ENCODE measurements around the gene MVK.

The MVK gene

DNA sequence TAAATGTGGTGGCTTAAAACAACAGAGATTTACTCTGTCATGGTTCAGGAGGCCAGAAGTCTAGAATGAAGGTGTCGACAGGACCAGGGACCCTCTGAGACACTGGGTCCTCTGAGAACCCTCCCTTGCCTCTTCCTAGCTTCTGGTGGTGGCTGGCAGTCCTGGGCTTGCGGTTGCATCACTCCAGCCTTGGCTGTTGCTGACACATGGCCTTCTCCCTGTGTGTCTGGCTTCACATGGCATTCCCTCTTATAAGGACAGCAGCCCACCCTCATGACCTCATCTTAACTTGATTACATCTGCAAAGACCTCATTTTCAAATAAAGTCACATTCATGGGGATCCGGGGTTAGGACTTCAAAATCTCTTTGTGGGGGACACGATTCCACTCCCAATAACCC lies 36.9 kb downstream of the MVK start:
- CTCF ChIA-PET = interaction anchor here (1.0 kb wide), 1 partner anchor 13 kb away, joined by 3 read pairs; no protein-coding TSS in a partner anchor
- no peak for DNase-seq (ENCODE audit: extremely low spot score)
- POLR2A ChIA-PET = no interaction called here
- TF ChIP-seq FOXA1 (IDR thresholded peaks at IDR 0.05) = no peak
- TF ChIP-seq FOXK2 (IDR thresholded peaks at IDR 0.05) = no peak
- TF ChIP-seq, protein P1, sequence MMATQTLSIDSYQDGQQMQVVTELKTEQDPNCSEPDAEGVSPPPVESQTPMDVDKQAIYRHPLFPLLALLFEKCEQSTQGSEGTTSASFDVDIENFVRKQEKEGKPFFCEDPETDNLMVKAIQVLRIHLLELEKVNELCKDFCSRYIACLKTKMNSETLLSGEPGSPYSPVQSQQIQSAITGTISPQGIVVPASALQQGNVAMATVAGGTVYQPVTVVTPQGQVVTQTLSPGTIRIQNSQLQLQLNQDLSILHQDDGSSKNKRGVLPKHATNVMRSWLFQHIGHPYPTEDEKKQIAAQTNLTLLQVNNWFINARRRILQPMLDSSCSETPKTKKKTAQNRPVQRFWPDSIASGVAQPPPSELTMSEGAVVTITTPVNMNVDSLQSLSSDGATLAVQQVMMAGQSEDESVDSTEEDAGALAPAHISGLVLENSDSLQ (IDR thresholded peaks at IDR 0.05) = no peak
- TF ChIP-seq ELF4 (IDR thresholded peaks at IDR 0.05) = no peak
- TF ChIP-seq NFRKB (IDR thresholded peaks at IDR 0.05) = no peak

DNA sequence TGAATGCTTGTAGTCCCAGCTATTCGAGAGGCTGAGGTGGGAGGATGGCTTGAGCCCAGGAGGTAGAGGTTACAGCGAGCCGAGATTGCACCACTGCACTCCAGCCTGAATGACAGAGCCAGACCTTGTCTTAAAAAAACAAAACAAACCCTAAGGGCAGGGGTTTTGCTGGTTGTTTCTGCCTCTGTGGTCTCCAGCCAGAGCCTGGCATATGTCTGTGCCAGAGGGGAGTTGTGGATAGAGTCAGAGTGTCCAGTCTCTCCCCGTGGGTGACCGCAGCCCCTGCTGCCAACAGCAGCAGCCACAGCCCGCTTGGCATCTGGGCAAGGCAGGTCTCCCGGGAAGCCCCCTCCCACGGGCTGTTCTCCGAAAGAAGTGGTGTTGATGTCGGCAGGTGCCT lies 37.6 kb downstream of the MVK start:
- CTCF ChIA-PET = no interaction called here
- no peak for DNase-seq (ENCODE audit: extremely low spot score)
- POLR2A ChIA-PET = no interaction called here
- TF ChIP-seq FOXK2 (IDR thresholded peaks at IDR 0.05) (no peak), HDGF (IDR thresholded peaks at IDR 0.05; ENCODE audit: borderline replicate concordance) (no peak), L3MBTL2 (conservative IDR thresholded peaks at IDR 0.05) (no peak)

DNA sequence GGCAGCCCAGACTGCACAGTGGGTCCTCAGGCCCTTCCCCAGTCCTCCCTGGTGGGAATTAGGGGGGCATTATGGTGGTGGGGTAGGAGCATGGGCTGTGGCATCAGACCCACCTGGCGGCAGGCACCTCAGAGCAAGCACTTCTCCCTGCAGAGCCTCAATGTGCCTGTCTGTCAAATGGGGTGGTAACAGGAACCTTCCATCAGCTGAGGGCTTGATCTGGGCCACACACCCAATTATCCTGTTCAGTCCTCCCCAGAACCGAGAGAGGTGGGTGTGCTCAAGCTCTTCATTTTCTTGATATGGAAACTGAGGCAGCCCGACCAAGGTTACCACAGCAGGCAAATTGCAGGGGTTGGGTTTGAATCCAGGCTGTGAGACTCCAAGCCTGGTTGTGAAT lies 38.4 kb downstream of the MVK start:
- ChIA-PET CTCF (no interaction called here), POLR2A (no interaction called here)
- no peak for DNase-seq (ENCODE audit: extremely low spot score)
- TF ChIP-seq TARDBP (IDR thresholded peaks at IDR 0.05) (no peak), NFRKB (IDR thresholded peaks at IDR 0.05) (no peak), CTBP1 (IDR thresholded peaks at IDR 0.05; ENCODE audit: borderline replicate concordance) (no peak), BHLHE40 (IDR thresholded peaks at IDR 0.05; ENCODE audit: borderline replicate concordance) (no peak)
- TF ChIP-seq, protein P1 (IDR thresholded peaks at IDR 0.05) = no peak

- TF ChIP-seq ARNT (IDR thresholded peaks at IDR 0.05) (no peak), FOXM1 (IDR thresholded peaks at IDR 0.05; ENCODE audit: borderline replicate concordance) (no peak), L3MBTL2 (conservative IDR thresholded peaks at IDR 0.05) (no peak), LEF1 (IDR thresholded peaks at IDR 0.05; ENCODE audit: borderline replicate concordance) (no peak), BHLHE40 (IDR thresholded peaks at IDR 0.05; ENCODE audit: borderline replicate concordance) (no peak), TARDBP (IDR thresholded peaks at IDR 0.05) (no peak), SP1 (IDR thresholded peaks at IDR 0.05) (no peak), FOXA1 (IDR thresholded peaks at IDR 0.05) (no peak), ELF4 (IDR thresholded peaks at IDR 0.05) (no peak), CTBP1 (IDR thresholded peaks at IDR 0.05; ENCODE audit: borderline replicate concordance) (no peak), NFRKB (IDR thresholded peaks at IDR 0.05) (no peak), HDGF (IDR thresholded peaks at IDR 0.05; ENCODE audit: borderline replicate concordance) (no peak), ZNF384 (IDR thresholded peaks at IDR 0.05) (no peak), SUZ12 (IDR thresholded peaks at IDR 0.05) (no peak), FOXK2 (IDR thresholded peaks at IDR 0.05) (no peak)
- TF ChIP-seq, protein P1 (IDR thresholded peaks at IDR 0.05) = no peak
- peak; percentile 39 for DNase-seq (ENCODE audit: extremely low spot score)
Observed at GRCh38 chr12:109612975-109613502, 39.4 kb downstream of the MVK start.

GRCh38 chr12:109613649-109614455 lies 40.3 kb downstream of the MVK start:
- no peak for DNase-seq (ENCODE audit: extremely low spot score)
- no peak for TF ChIP-seq ZNF384 (IDR thresholded peaks at IDR 0.05)
- TF ChIP-seq FOXM1 (IDR thresholded peaks at IDR 0.05; ENCODE audit: borderline replicate concordance) = no peak
- no peak for TF ChIP-seq CTBP1 (IDR thresholded peaks at IDR 0.05; ENCODE audit: borderline replicate concordance)
- TF ChIP-seq L3MBTL2 (conservative IDR thresholded peaks at IDR 0.05) = no peak
- TF ChIP-seq FOXA1 (IDR thresholded peaks at IDR 0.05) = no peak
- TF ChIP-seq, protein P1 (IDR thresholded peaks at IDR 0.05) = no peak
- TF ChIP-seq ELF4 (IDR thresholded peaks at IDR 0.05) = no peak
- CTCF ChIA-PET = no interaction called here
- POLR2A ChIA-PET = no interaction called here

More at GRCh38 chr12:109612975-109613502, 39.4 kb downstream of the MVK start:
- ChIA-PET POLR2A (no interaction called here), CTCF (no interaction called here)

DNA sequence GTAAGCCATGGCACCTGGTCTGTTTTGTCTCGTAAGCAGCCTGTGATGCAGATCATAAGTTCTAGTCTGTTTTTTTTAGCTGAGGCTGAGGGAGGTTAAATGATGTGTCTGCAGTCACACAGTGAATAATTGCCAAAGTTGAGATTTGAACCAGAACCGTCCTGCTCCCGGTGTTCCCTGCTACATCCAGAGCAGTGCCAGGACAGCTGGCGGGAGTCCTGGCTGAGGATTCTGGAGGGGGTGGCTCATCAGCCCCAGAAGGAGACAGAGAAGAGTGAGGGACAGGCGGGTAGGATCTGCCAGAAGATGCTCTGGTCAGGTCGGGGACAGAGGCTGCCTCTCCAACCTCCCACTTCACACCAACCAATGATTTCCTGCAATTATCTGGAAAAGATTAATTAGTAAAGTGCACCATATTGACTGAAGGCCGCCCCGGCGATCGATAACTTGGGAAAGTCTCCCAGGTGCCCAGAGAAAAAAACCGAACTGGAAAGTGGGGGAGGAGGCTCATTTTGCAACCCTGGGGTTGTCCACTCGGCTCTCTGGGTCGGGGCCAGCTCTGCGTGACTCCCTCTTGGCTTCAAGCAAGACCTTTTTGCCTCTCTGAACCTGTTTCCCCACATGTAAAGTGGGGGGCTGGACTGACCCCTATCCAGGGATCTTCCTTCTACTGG lies 42.1 kb downstream of the MVK start:
- DNase-seq (ENCODE audit: extremely low spot score) = no peak
- TF ChIP-seq TARDBP (IDR thresholded peaks at IDR 0.05) = no peak
- TF ChIP-seq FOXK2 (IDR thresholded peaks at IDR 0.05) = no peak
- ChIA-PET POLR2A (no interaction called here), CTCF (no interaction called here)

Data from HEK293T (cell line).